Measurements from ENCODE around the gene RASSF3. TPM values are rescaled to one million over a fixed set of nuclear protein-coding genes. Genes with fewer than 3 reads are reported as not detected.

RASSF3 gene
- polyA plus RNA-seq, 1 donor (not counting 4 experiments of a cell fraction or from before 2014, with no cell fraction given) = 9.6 TPM

- no peak overlapping the region for H3K9ac ChIP-seq (ENCODE audit: control insufficient read depth, extremely low read depth, insufficient read depth, low read length)
- peaks cover 8% of the 10 kb centered on the region for H3K79me2 ChIP-seq (ENCODE audit: control insufficient read depth, insufficient read depth, low read length)
- no peak for TF ChIP-seq EZH2 (IDR thresholded peaks at IDR 0.05; ENCODE audit: low read length)
- no peak for TF ChIP-seq CTCF (optimal IDR thresholded peaks at IDR 0.05 in 1 of 3, IDR thresholded peaks at IDR 0.05 in 1 of 3, conservative IDR thresholded peaks at IDR 0.05 in 1 of 3; ENCODE audit: extremely low read depth in 1 of 3, insufficient read depth in 2 of 3, low read length in 3 of 3)
- no peak overlapping the region for H3K4me2 ChIP-seq (ENCODE audit: control insufficient read depth, extremely low read depth, insufficient read depth, low read depth, low read length)
- H3K27ac ChIP-seq (ENCODE audit: control insufficient read depth, insufficient read depth, low read length) = no peak overlapping the region
- dilution Hi-C loops (cut with MboI; ENCODE audit: extremely low pct_ligation_motif_present, low sequenced_read_pairs) = no loop called here
- H3K27me3 ChIP-seq (ENCODE audit: control insufficient read depth, extremely low read depth, insufficient read depth, low read length) = no peaks in the 10 kb centered on the region
- H2AFZ ChIP-seq (ENCODE audit: control insufficient read depth, low read length) = no peak overlapping the region
- no peaks in the 10 kb centered on the region for H3K9me3 ChIP-seq (ENCODE audit: control insufficient read depth, low read depth, low read length)
- DNase-seq (ENCODE audit: low read depth, low spot score) (no peak), FAIRE-seq (no peak)
- H3K4me3 ChIP-seq (ENCODE audit: control insufficient read depth in 2 of 3, extremely low read depth in 1 of 3, insufficient read depth in 2 of 3, low read depth in 1 of 3, low read length in 3 of 3) = no peak overlapping the region
- peaks cover 24% of the 10 kb centered on the region for H3K4me1 ChIP-seq (ENCODE audit: control insufficient read depth, extremely low read depth, insufficient read depth, low read length)
- H3K36me3 ChIP-seq (ENCODE audit: control insufficient read depth in 2 of 2, extremely low read depth in 1 of 2, insufficient read depth in 2 of 2, low read length in 2 of 2) = peaks cover 0 to 2% of the 10 kb centered on the region in 2 experiments
- H4K20me1 ChIP-seq (ENCODE audit: control insufficient read depth, extremely low read depth, insufficient read depth, low read length) = no peaks in the 10 kb centered on the region
- H3K9me1 ChIP-seq (ENCODE audit: control insufficient read depth, extremely low read depth, insufficient read depth, low read length) = no peaks in the 10 kb centered on the region
Observed at GRCh38 chr12:64667793-64668192, 57.5 kb downstream of the RASSF3 start.

- H3K9me3 ChIP-seq (ENCODE audit: control insufficient read depth, low read depth, low read length) = no peaks in the 10 kb centered on the region
- TF ChIP-seq CTCF (optimal IDR thresholded peaks at IDR 0.05 in 1 of 3, IDR thresholded peaks at IDR 0.05 in 1 of 3, conservative IDR thresholded peaks at IDR 0.05 in 1 of 3; ENCODE audit: extremely low read depth in 1 of 3, insufficient read depth in 2 of 3, low read length in 3 of 3) (no peak), EZH2 (IDR thresholded peaks at IDR 0.05; ENCODE audit: low read length) (no peak)
- peaks cover 8% of the 10 kb centered on the region for H3K79me2 ChIP-seq (ENCODE audit: control insufficient read depth, insufficient read depth, low read length)
- H3K36me3 ChIP-seq (ENCODE audit: control insufficient read depth in 2 of 2, extremely low read depth in 1 of 2, insufficient read depth in 2 of 2, low read length in 2 of 2) = peaks cover 0 to 2% of the 10 kb centered on the region in 2 experiments
- H3K4me1 ChIP-seq (ENCODE audit: control insufficient read depth, extremely low read depth, insufficient read depth, low read length) = peaks cover 25% of the 10 kb centered on the region
- no peak overlapping the region for H3K4me2 ChIP-seq (ENCODE audit: control insufficient read depth, extremely low read depth, insufficient read depth, low read depth, low read length)
- dilution Hi-C loops (cut with MboI; ENCODE audit: extremely low pct_ligation_motif_present, low sequenced_read_pairs) = no loop called here
- no peak overlapping the region for H3K9ac ChIP-seq (ENCODE audit: control insufficient read depth, extremely low read depth, insufficient read depth, low read length)
- no peak for DNase-seq (ENCODE audit: low read depth, low spot score)
- H3K27me3 ChIP-seq (ENCODE audit: control insufficient read depth, extremely low read depth, insufficient read depth, low read length) = no peaks in the 10 kb centered on the region
- no peak overlapping the region for H2AFZ ChIP-seq (ENCODE audit: control insufficient read depth, low read length)
- H4K20me1 ChIP-seq (ENCODE audit: control insufficient read depth, extremely low read depth, insufficient read depth, low read length) = no peaks in the 10 kb centered on the region
- H3K27ac ChIP-seq (ENCODE audit: control insufficient read depth, insufficient read depth, low read length) = no peak overlapping the region
- H3K4me3 ChIP-seq (ENCODE audit: control insufficient read depth in 2 of 3, extremely low read depth in 1 of 3, insufficient read depth in 2 of 3, low read depth in 1 of 3, low read length in 3 of 3) = no peak overlapping the region
- no peaks in the 10 kb centered on the region for H3K9me1 ChIP-seq (ENCODE audit: control insufficient read depth, extremely low read depth, insufficient read depth, low read length)
- FAIRE-seq = no peak
Observed at GRCh38 chr12:64669270-64669842, 59.1 kb downstream of the RASSF3 start.

Measured in keratinocyte (primary cell).